GM12801 (cell line): ENCODE measurements around the gene ABCC4.

Source experiments
- TF ChIP-seq, protein P1 (sequence below): IDR thresholded peaks from one replicate; pipeline ENCODE4 v1.5.1; 2011; ENCODE audit warnings: control low read depth; ENCODE audit not compliant: insufficient read length; ENCODE audit errors: extremely low read depth

The ABCC4 gene

DNA sequence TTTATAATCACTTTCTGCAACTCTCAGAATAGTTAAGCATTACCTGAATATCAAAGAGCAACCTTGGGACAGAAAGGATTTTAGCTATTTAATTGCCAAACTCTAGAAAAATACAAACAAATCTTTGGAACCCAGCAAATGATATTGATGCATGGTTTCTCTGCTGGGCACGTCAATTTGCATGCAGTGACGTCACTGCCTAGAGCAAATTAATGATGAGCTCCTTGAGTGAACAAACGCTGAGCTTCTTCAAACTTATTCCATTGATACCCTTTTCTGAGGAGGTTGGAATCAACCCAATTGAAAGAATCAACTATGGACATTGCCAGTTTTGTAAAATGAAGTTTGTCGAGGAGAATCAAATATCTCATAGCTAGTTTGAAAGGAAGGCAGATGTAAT lies 329.0 kb downstream of the ABCC4 start:
- TF ChIP-seq, protein P1, sequence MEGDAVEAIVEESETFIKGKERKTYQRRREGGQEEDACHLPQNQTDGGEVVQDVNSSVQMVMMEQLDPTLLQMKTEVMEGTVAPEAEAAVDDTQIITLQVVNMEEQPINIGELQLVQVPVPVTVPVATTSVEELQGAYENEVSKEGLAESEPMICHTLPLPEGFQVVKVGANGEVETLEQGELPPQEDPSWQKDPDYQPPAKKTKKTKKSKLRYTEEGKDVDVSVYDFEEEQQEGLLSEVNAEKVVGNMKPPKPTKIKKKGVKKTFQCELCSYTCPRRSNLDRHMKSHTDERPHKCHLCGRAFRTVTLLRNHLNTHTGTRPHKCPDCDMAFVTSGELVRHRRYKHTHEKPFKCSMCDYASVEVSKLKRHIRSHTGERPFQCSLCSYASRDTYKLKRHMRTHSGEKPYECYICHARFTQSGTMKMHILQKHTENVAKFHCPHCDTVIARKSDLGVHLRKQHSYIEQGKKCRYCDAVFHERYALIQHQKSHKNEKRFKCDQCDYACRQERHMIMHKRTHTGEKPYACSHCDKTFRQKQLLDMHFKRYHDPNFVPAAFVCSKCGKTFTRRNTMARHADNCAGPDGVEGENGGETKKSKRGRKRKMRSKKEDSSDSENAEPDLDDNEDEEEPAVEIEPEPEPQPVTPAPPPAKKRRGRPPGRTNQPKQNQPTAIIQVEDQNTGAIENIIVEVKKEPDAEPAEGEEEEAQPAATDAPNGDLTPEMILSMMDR: no peak
